ENCODE data around the gene POLR1B.
A peak's percentile ranks its signal among the peaks of the same experiment; 100 is the strongest.
"Not testable (repeated sequence)": the region's sequence is repeated elsewhere in the genome, so short reads cannot be mapped to it uniquely, and the experiment has no call there.

Gene POLR1B

GRCh38 chr2:112542123-112542983 lies at the start of gene POLR1B:
POLR1B (plus strand) TSS chr2:112542465; CDS start chr2:112542495, 30 bp downstream.
- peak; percentile 89 for DNase-seq

- no peak for DNase-seq
These were observed 49.2 kb upstream of the POLR1B start for GRCh38 chr2:112493048-112493447.

GRCh38 chr2:112493858-112494648 lies 48.2 kb upstream of the POLR1B start:
- no peak for DNase-seq

- DNase-seq = no peak
These were observed 47.4 kb upstream of the POLR1B start for GRCh38 chr2:112494828-112495227.

GRCh38 chr2:112495878-112496277 lies 46.4 kb upstream of the POLR1B start:
- not testable (repeated sequence) for DNase-seq

GRCh38 chr2:112500850-112501484 lies 41.3 kb upstream of the POLR1B start:
- DNase-seq = not testable (repeated sequence)

GRCh38 chr2:112509239-112509998 lies 32.8 kb upstream of the POLR1B start:
- DNase-seq = not testable (repeated sequence)

- no peak for DNase-seq
These were observed 25.5 kb upstream of the POLR1B start for GRCh38 chr2:112516801-112517200.

GRCh38 chr2:112518807-112519206 lies 23.5 kb upstream of the POLR1B start:
- DNase-seq = no peak

- no peak for DNase-seq
These were observed 22.8 kb upstream of the POLR1B start for GRCh38 chr2:112519506-112519905.

GRCh38 chr2:112520234-112520783 lies 22.0 kb upstream of the POLR1B start:
- no peak for DNase-seq

- DNase-seq = no peak
These were observed 18.9 kb upstream of the POLR1B start for GRCh38 chr2:112523291-112523777.

GRCh38 chr2:112524276-112524675 lies 18.0 kb upstream of the POLR1B start:
- not testable (repeated sequence) for DNase-seq

- no peak for DNase-seq
These were observed 13.7 kb upstream of the POLR1B start for GRCh38 chr2:112528541-112528940.

- DNase-seq = no peak
These were observed 12.5 kb upstream of the POLR1B start for GRCh38 chr2:112529757-112530156.

- no peak for DNase-seq
These were observed 11.5 kb upstream of the POLR1B start for GRCh38 chr2:112530728-112531127.

- no peak for DNase-seq
These were observed 7.4 kb upstream of the POLR1B start for GRCh38 chr2:112534826-112535225.

- not testable (repeated sequence) for DNase-seq
These were observed 5.6 kb upstream of the POLR1B start for GRCh38 chr2:112536665-112537064.

- no peak for DNase-seq
These were observed 3.0 kb upstream of the POLR1B start for GRCh38 chr2:112539306-112539705.

GRCh38 chr2:112540906-112541305 lies 1.4 kb upstream of the POLR1B start:
- no peak for DNase-seq

- peak; percentile 87 for DNase-seq
These were observed 746 bp upstream of the POLR1B start for GRCh38 chr2:112541315-112542122.
